Stimulated activated CD8-positive, alpha-beta memory T cell treated with anti-CD3 and anti-CD28 coated beads, Interleukin-7, amount 100 ng/mL, for 1 hour (primary cell): ENCODE results near the gene TMEM132D.

Experiments
- DNase-seq, 2 donors: peaks; one replicate each; pipeline ENCODE4 v3.0.0-alpha.2; 2020; ENCODE audit warnings: low read depth in 2 of 2

TMEM132D gene

DNA sequence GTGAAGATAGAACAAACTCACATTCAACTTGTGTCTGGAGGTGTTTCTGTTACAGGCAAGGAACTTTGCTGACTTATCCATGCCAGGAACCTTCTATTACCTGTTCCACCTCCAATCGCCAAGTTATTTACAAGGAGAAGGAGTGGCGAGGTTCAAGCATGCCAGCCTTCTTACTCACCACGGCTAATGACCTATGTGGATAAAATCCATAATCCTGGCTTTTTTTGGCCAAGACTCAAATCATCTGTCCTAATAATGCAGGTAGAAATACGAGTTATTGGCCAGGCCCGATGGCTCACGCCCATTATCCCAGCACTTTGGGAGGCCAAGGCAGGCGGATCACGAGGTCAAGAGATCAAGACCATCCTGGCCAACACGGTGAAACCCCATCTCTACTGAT is 241.6 kb downstream of the TMEM132D start:
- DNase-seq, result no peak

DNA sequence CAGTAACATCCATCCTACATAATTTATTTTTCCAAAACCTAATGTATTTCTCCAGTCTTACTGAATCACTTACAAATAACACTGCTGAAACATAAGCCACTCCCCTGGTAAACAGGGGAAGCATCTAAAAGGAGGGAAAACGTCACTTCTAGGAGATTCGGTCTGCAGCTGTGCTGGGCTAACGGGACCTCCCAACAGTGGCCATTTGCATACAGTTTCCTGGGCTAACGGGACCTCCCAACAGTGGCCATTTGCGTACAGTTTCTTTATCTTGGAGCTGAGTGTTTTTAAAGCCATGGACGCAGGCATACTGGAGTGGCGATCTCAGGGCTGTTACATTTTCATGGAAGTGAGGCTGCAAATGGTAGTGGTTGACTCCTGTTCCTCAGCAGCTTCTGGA is 242.9 kb downstream of the TMEM132D start:
- DNase-seq, result no peak

DNA sequence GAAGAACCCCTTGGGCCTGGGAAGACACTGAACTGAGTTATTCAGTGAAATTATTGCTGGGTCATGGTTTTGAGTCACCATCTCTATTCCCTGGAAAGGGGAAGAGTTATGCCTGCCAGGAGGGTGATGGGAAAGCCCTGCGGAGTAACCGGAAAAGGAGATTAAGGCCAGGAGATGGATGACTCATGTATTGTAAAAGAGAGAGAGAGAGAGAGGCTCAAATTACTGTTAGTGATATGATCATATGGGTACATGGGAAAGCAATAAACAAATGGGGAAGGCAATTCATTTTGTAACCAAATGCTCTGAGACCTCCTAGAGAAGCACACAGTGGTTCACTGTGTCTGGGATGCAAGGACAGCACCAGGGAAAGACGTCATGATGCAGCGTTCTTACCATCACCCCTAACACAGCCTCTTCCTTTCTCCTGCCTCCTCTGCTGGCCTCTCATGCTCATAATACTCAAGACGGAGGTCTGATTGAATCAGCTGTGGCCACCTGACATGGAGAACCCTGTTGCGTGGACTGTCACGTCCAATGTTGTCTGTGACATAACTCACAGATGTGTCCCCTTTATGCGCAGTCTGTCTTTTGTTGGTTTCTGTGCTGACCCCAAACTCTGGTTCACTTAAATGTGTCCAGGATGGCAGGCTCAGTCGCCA is 243.7 kb downstream of the TMEM132D start:
- DNase-seq, result no peak

DNA sequence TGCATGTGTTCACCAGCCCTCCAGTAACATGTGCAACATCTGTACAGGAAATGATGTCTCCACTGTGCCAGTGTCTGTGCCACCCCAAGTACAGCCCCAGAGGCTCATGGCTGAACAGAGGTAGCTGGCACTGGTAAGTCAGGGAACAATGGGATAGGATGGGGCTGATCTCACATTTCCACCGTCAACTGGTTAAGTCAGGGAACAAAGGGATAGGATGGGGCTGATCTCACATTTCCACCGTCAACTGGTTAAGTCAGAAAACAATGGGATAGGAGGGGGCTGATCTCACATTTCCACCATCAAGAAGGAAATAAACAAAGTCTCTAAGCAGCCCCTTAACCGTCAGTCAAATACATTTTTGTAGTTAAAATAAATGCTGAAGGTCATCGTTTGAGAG is 246.6 kb downstream of the TMEM132D start:
- no peak for DNase-seq

DNA sequence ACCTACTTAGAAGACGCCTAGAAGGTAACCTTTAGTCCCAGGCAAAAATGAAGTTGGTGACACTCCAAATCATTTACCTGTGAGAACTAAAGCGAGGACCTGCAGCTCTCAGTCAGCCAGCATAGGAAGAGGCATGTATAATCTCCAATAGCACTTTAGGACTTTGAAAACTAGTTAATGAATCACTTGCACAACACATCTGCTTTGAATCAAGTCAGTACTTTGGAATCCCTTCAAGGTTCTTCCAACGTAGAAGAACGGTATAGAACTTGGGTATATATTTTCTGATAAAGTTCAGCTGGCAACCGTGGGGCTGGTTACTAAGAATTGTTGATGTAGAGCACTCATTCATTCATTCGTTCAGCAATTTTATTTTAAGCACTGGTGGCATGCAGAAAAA is 251.9 kb downstream of the TMEM132D start:
- no peak for DNase-seq

DNA sequence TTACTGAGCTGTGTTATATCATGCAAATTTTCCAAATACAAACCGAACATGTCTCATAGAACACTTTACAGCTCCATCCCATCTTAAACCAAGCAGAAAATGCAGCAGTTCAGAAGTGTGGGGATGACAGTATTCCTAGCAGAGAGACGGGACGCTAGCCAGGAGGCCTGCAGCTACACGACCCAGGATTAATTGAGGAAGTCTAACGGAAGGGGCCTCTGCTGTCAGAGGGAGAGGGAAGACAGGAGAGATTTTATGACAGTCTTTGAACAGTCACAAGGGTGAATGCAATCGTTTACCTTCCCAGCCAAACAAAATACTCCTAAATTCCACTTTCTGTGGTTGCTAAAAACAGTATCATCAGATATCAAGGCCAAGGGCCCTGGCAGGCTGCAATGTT is 261.9 kb downstream of the TMEM132D start:
- DNase-seq, result no peak

DNA sequence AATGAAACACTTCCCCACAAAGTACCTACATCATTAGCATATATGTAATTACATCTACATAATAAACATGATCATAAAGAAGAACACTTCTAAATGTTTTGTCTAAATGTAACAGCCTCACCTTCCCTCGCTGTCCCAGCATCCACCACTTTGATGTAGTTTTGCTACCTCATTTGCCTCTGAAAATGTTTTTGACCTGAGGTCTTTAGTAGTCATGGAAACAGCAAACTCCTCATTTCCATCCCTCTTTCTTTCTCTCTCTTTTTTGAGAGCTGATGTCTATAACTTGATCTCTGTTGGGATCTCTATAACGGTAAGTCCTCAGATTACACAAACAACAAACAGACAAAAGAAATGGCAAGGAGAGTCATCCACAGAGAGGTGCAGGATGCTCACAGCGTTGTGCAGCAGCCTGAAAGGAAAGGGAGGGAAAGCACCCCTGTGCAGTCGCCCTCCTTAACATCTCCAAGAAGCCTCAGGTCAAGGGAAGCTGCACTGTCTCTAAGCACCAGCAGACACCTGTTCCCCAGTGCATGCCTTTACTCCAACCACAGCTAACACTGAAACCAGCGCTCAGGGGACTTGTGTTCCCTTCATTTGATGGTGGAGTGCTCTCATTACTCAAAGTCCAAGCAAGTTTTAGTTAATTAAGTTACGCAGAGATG is 268.7 kb downstream of the TMEM132D start:
- no peak for DNase-seq

DNA sequence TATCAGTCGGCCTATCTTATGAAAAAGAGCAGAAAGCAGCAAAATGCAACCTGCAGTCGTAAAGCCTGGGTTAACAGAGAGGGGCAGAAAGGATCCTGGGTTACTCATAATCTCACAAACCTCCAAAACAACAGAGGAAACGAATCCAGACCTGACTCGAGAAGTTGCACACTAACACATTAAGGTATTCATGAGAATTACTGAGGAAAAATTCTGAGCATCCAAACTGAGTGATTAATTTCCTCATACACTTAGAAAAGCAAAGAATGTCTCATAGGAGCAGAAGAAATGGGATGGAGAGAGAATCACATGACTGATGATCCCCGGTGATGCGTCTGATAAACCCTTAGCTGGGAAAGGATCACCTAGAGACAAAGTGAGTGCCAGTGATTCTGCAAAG is 272.5 kb downstream of the TMEM132D start:
- DNase-seq, result no peak

DNA sequence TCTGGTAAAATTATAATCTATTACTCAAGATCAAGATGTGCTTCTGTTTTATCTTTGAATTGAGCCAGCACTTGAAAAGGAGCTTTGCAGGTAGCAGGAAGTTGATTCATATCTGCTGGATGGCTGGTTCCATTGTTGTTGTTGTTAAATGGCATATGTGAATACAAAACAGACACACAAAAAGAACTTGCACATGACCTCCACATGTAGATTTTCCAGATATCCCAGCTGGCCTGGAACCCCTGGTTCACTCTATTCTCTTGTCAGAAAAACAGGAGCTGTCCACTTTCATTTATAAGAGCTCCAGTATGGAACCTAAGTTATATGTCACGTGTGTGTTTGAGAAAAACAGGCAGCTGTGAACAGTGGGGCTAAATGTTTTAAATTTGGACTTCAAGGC is 273.9 kb downstream of the TMEM132D start:
- DNase-seq, result no peak

DNA sequence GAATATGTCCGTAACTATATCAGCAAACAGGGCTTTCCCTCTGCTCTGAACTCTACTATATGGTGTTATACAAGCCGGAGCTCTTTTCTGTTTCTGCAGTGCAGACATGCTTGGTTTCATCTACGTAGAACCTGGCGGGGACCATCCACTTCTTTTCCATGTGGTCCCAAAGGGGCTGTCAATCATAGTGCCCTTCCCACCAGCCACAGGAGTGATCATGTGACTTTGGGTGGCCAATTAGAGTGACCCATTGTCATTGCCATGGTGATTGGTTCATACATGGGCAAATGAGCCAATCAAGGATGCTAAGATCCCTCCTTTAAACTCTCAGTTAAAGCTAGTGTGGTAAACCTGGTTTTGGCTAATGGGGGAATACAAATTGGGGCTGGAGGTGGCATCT is 281.3 kb downstream of the TMEM132D start:
- DNase-seq, result no peak

DNA sequence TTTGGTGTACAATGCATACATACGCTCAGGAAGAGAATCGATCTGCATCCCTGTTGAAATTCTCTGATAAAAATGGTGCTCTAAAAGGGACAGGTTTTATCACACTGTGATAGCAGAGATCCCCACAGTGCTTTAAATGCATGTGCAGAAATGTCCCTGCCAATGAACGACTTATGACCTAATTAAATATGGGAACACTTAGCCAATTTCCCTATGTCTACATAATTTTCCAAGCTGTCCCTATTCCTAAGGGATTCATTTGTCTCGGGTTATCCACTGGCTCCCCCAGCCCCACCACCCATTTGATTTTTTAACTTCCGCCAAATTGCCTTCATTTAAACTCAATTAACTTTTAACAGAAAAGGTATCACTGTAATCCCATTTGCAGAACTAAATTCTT is 284.6 kb downstream of the TMEM132D start:
- DNase-seq, result no peak

DNA sequence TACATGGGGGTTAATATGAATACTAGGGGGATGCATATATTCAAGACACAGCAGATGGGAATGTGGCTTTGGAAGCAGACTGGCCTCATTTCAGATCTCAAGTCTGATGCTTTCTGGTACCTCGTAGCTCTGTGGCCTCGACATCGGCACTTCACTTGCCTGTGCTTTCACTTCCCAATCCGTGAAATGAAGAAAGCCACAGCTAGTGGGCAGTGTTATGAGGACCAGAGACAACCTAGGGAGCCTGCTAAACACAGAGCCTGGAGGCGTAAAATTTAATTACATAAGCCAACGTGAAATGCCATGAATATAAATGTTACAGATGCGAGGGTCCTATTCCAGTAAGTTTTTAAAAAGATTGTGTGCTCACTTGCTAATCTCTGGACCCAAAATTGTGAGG is 286.0 kb downstream of the TMEM132D start:
- no peak for DNase-seq

DNA sequence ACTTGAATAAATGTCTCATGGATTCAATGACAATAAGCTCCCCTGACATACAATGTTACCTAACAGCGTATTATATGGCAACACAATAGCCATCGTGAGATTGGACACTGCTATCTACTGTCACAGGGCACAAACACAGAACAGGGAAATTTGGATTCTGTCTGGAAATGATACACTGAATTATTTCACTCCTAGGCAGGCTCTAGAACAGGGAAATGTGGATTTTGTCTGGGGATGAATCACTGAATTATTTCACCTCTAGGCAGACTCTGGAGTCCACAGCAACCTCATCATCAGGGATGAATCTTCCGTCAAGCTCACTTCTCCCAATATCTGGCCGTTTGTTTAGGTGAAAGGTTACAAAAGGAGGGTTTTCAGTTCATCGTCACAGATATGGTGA is 288.8 kb downstream of the TMEM132D start:
- DNase-seq, result no peak

DNA sequence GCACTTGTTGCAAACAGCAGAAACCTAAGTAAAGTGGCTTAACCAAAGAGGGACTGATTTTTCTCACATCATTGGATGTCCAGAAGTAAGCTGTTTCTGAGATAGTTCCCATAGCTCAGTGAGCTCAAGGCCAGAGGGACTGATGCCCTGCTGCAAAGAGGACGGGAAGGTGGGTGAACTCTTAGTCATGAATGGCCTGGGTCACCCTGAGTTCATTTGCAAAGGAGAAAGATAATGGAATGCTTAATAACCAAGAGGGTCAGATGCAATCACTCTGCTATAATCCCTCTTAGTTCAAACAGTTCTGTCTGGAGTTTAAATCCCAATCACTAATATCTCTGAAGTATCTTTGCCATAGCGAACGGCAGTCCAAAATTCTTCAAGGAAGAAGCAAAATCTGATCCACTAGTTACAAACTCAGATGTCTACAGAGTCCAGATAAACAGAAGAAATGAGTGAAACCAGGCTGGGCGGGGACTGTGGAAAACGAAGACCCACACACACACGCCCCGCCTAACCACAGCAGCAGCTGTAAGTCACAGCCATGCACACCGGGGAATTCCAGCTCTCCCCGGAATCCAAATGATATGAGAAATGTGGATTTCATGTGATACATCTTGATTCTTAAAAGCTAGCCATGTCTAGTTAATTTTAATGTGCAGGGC is 289.5 kb downstream of the TMEM132D start:
- DNase-seq, result no peak

DNA sequence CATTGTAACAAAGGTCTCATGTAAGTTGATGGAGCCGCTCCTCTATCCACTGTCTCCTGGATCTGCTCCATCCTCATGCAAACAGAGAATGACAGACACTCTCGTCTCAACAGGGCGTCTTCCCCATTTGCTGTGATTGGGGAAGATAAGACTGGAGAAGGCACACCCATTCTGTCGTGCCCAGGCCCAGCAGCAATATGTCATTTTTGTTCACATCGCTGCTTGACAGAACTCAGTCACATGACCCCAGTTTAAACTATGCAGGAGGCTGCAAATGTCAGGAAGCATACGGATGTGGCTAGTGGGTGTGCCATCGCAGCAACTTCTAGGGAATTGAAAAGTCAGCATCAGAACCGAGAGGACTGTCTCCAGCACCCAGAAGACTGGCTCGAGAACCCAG is 290.5 kb downstream of the TMEM132D start:
- no peak for DNase-seq

DNA sequence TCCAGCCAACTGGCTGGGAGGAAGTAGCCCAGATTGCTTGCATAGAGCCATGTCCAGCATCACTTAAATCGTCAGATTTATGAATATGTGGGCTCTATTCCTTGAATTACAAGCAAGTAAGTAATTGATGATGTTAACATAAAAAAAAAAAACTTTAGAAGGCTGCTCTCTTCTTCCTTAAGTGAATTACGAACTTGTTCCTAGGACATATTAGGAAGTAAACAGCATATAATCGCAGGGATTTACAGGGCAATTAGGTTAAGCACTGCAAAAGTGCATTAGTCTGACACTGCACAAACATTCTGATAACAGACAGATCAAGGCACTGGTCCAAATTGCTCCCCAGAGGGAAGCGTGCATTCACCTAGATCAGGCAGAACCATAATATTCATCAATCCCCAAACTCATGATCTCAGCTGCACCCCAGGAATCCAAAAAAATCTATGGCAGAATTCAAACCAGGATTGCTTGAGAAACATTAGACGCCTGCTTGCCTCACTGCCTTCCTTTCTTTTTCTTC is 293.2 kb downstream of the TMEM132D start:
- DNase-seq, result no peak

DNA sequence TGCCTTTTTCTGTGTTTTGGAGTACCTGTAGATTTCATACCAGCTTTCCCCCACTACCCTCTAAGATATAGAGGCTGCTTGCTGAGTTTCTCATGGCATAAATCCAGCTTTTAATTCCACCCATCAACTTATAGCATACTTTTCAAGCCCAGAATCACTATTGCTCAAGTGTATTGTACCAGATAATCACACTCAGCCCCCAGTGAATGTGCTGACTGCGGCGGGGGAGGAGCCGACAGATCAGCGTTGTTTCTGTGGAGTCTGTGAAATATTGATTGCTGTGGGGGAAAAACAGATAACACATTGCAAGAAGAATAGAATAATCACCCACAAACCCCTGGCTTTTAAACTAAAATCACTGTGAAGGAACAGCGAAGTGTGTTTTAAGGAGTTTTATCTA is 296.1 kb downstream of the TMEM132D start:
- DNase-seq, result no peak

DNA sequence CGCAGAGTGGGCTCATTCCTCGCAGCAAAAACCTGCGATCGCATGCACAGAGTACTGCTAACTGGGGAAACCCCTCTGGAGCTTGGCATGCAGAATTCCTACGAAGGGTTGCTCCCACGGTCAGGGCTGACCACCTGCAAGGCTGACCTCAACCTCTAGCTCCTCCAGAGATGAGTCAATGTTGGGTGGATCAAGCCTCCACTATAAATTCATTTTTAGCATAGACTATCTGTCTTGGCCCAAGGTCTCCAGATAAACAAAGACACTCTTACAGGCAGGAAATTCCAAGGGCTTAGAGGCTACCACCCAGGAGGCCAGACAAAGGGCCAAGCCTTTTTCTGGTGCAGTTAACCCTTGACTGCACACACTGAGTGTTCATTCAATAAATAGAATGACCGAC is 296.5 kb downstream of the TMEM132D start:
- DNase-seq, result no peak

DNA sequence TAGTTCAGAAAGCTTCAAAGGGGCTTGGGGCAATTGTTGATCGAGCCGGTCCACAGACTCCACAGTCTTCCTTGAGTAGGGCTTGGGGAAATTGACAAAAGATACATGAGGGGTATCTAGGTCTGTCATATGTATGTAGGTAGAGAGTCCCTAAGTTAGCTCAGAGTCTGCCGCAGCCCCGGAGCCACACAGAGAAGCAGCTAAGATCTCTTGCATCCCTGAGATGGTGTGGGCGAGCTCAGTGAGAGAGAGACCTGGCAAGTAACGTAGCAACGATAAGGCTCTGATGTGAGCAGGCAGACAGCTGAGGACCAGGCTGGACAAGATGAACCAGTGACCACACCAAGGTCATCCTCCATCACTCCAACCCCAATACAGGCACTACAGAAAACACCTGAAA is 297.6 kb downstream of the TMEM132D start:
- no peak for DNase-seq

DNA sequence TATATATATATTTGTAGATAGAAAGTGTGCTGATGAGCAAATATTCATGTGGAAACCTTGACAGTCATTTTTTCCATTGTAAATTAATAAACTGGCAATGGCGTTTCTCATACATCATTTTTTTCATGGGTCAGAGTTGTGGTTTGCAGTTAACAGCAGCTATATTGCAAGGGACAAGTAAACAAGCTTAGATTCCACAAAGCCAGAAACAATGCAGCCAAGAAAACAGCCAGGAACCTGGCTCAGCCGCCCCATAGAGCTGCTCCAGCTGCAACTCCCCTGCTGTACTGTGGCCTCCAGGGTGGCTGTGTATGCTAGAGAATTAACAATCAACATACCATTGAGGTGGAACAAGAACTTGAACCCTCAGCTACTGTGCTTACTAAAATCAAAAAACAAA is 298.2 kb downstream of the TMEM132D start:
- no peak for DNase-seq

DNA sequence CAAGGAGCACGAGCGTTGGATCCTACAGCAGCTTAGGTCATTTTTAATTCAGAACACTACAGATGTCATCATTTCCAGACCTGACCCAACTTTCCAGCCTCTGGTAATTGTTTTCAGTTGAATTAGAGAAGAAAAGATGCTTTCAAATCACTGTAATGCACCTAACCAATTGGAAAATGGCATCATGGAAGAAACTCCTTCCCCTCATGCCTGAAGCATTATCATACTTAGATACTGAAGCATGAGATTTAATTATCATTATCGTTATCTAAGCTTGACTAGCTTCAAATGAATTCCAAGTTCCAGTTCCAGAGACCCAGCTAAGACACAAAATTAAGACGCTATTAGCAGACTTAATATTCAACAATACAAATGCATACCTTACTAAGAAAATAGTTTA is 299.3 kb downstream of the TMEM132D start:
- no peak for DNase-seq

DNA sequence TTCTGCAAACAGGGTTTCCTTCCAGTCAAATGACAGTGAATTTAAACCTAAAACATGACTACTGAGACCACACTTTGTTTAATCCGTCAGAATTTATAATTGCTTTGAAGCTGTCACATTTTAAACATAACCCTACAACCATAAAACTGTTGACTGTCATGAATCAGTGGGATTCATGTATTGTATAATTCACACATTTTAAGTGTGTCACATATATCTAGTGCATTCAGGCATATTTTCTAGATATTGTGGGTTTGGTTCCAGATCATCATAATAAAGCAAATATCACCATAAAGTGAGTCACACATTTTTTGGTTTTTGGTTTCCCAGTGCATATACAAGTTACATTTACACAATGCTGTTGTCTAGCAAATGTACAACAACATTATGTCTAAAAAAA is 304.4 kb downstream of the TMEM132D start:
- DNase-seq, result no peak

DNA sequence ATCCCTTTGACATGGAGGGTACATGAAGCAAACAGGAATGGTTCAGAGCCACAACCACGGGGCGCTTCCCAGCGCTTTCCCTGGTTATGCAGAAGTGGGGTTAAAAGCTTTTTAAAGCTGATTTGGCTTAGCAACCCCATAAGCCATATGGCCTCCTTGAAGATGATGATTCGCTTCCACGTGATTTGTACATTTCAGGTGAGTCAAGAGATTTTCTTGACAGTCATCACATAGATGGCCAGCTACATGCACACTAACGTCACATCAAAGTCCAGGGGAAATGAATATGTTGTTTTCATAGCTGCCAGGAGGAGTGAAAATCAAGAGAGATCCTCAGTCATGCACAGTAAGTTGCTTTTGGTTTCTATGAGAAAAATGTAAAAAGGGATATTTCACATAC is 309.7 kb downstream of the TMEM132D start:
- DNase-seq, result no peak
